T47D (cell line): ENCODE data around the gene NBAS.
"Not testable (repeated sequence)": the region's sequence is repeated elsewhere in the genome, so short reads cannot be mapped to it uniquely, and the experiment has no call there.

Experiments
- DNase-seq, 2 experiments: peaks; one replicate each; pipeline versions ENCODE4 v3.0.0 to v3.0.0-alpha.2; 2011 to 2012; ENCODE audit warnings: low read depth in 1 of 2, low spot score in 1 of 2
- JUND ChIP-seq: IDR thresholded peaks from 2 replicates; pipeline ENCODE4 v1.6.1; 2012; ENCODE audit warnings: low read depth
- in situ Hi-C: cut with HindIII; loops from 2 replicates; pipeline ENCODE4 v1.10.0; 2016; ENCODE audit warnings: low sequenced_read_pairs, low pct_unique_long_range_greater_than_20kb

Gene NBAS

DNA sequence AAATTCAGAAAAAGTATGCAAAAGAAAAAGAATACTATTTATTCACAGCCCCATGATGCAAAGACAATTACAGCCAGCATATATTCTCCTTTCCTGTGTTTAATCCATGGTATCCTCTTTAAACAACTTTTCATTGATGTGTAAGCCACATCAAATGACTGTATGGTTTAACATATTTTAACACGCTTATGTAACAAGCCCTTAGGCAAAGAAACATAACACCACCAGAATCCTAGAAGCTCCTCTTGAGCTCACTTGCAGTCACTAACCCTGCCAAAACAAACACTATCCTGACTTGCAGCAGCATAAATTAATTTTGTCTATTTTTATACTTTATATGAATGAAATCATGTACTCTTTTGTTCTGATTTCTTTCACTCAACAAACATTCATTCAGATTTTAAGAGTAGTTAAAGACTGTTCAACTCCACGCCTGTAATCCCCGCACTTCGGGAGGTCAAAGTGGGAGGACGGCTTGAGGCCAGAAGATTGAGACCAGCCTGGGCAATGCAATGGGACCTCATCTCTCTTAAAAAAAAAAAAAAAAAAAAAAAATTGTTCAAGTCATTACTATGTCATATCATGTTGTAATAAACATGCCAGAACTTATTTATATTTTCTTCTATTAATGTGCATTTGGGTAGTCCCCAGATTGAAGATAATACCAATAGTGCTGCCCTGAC lies 226.3 kb downstream of the NBAS start:
- peak; percentile 4 to 73 for DNase-seq
- in situ Hi-C loops: no loop called here
- no peak for TF ChIP-seq JUND

DNA sequence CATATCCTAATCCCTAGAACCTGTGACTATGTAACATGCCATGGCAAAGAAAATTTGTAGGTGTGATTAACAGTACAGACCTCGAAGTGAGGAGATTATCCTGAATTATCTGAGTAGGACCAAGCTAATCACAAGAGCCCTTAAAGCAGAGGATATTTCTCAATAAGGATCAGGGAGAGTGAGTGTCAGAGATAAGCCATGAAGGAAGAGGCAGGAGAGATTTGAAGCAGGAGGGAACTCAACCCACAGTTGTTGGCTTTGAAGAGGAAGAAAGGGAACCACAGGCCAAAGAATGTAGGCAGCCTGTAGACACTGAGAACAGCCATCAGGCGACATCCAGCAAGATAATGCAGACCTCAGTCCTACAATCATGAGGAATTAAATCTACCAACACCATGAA lies 229.3 kb downstream of the NBAS start:
- in situ Hi-C loops: no loop called here
- no peak for DNase-seq

DNA sequence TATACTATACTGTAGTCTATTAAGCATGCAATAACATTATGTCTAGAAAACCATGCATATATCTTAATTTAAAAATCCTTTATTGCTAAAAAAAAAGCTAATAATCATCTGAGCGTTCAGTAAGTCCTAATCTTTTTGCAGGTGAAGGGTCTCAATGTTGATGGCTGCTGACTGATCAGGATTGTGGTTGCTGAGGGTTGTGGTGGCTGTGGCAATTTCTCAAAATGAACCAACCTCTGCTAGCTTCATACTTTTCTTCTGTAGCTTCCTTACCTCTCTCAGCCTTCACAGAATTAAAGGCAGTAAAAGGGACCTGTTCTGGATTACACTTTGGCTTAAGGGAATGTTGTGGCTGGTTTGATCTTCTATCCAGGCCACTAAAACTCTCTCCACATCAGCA lies 235.8 kb downstream of the NBAS start:
- in situ Hi-C loops: no loop called here
- DNase-seq: no peak
- no peak for TF ChIP-seq JUND

More for the DNA sequence above, 229.3 kb downstream of the NBAS start:
- no peak for TF ChIP-seq JUND

DNA sequence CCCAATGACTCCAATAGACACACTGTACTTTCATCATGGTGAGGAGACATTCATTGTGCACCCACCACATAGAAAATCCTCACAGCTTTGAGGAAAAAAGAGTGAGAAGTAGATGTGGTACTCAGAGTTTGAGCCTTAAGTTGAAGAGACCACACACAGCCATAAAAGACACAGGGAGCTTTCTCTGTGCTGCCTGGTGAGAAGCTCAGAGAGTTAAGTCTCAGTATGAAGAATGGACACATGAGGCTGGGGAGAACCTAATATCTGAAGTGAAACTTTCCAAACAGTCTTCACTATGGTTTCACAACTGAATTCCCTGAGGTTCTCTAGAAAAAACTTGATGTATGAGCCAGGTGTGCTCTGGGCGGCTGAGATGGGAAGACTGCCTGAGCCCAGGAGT lies 237.9 kb downstream of the NBAS start:
- no peak for DNase-seq
- TF ChIP-seq JUND: no peak
- in situ Hi-C loops: no loop called here

DNA sequence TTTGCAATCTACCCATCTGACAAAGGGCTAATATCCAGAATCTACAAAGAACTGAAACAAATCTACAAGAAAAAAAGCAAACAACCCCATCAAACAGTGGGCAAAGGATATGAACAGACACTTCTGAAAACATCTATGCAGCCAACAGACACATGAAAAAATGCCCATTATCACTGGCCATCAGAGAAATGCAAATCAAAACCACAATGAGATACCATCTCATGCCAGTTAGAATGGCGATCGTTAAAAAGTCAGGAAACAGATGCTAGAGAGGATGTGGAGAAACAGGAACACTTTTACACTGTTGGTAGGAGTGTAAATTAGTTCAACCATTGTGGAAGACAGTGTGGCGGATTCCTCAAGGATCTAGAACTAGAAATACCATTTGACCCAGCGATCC lies 239.7 kb downstream of the NBAS start:
- DNase-seq, in situ Hi-C loops: not testable (repeated sequence)

DNA sequence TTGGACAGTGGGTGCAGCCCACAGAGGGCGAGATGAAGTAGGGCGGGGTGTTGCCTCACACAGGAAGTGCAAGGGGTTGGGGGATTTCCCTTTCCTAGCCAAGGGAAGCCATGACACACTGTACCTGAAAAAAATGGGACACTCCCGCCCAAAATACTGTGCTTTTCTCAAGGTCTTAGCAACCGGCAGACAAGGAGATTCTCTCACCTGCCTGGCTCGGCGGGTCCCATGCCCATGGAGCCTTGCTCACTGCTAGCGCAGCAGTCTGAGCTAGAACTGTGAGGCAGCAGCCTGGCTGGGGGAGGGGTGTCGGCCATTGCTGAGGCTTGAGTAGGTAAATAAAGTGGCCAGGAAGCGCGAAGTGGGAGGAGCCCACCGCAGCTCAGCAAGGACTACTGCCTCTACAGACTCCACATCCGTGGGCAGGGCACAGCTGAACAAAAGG lies 244.7 kb downstream of the NBAS start:
- DNase-seq: no peak
- in situ Hi-C loops: no loop called here
- TF ChIP-seq JUND: no peak

DNA sequence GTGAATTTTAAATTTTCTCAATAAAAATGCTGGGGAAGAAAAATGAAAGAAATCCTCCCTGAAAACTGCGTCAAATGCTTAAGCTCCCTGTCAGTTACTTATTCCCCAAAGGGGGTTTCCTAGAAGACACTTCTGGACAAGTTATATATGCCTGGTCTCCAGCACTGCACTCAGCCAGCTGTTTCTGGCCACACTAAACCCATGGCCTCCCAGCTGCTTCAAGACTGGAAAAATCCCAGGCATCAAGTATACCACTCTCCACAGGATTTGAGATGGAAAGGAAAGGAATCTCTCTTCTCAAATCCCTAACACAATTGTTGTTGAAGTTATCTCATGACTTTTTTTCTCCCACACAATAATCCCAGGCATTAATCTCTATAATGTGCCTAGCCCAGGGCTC lies 245.7 kb downstream of the NBAS start:
- in situ Hi-C loops: no loop called here
- DNase-seq: no peak
- TF ChIP-seq JUND: no peak

DNA sequence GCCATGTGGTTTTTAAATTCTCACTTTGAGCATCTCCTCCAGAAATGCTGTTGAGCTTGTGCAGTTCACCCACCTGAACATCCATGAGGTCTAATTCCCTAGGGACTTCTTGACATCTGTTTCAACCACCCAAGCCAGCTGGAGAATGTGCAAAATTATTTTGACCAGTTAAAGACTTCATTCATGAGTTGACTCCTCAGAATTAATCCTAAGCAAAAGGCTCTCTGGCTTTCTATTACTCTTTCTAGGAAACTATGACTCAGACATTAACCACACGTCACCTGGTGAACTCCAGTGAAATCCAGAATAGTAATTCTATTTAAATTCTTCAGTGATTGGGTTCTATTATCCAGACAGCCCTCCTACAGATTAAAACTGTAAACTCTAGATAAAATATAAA lies 247.5 kb downstream of the NBAS start:
- TF ChIP-seq JUND: no peak
- in situ Hi-C loops: no loop called here
- no peak for DNase-seq

DNA sequence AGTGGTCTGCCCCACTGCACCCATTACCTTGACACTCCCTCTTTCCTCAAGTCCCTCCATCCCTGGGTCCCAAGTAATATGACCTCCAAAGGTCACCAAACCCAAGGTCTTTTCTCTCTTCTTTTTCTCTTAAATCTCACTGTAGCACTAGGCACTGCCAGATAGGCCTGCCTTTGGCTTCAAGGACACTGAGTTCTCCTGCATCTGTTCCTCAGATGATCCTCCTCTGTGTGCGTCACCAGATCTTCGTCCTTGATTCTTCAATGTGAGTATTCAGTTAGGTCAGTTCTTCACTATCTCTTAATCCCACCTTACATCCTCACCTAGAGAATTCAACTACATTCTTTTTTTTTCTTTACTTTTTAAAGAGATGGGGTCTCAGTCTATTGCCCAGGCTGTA lies 249.2 kb downstream of the NBAS start:
- no peak for DNase-seq

DNA sequence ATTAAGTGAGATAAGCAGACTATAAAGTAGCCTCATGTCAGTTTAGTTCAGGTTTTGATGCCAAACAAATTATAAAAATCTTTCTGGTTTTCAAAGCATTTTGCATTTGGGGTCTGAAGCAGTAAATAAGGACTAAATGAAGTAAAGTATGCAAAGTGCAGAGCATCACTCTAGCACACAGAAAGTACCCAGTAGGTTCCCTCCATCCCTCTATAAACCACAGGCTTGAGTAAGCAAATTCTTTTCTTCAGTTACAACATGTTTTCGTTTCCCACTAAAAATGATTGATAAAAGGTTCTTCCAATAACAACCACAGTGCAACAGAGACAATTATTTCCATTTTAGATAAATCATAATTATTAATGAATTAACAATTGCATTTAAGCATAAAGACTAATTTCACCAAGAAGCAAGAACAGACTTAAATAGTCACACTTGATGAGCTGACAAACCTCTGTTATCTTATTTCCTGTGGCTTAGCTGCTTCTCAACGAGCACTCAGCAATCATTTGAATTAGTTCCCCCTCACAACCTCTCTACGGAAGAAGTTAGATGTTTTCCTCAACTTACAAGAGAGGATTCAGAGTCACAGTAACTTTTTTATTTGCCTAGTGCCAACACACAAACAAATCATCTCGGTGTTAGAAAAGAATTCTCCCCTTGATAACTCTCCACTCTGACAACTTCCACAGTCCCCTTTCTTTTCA lies 249.8 kb downstream of the NBAS start:
- no peak for TF ChIP-seq JUND
- in situ Hi-C loops: no loop called here
- DNase-seq: no peak

More for the DNA sequence above, 249.2 kb downstream of the NBAS start:
- no peak for TF ChIP-seq JUND
- in situ Hi-C loops: no loop called here

DNA sequence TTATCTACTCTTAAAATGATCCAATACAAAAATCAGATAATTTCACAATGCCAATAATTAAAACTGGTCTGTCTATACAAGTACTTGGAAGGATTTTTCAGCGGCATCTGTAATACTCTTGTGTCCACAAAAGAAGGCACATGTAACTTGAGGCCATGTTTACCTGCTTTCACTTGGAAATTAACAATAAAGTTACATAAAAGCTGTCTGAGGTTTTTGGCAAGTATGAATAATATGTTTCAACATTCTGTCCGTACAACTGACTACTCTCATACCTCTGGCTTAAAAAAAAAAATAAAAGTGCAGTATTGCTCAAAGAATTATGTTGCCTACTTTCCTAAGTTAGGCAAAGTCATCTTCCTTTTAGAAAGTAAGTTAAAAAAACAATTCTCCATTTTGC lies 253.6 kb downstream of the NBAS start:
- no peak for TF ChIP-seq JUND
- in situ Hi-C loops: no loop called here
- peak in 1 of 2 experiments; percentile 18 for DNase-seq

DNA sequence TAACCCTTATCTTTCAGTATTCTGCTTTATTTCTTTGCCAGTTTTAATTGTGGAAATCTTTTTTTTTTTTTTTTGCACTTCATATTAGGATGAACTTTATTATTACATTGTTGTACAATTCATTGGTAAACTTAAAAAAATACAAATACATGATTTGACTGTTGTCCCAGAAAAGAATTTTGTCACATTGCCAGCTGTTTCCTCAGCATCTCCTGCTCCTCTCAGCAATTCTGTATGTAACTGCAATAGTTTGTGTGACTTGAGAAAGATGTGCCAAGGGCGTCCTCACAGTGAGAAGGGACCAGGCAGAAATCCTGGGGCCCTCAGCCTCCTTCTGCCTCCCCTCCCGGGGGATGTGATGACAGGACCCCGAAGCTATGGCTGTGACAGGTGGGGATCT lies 254.4 kb downstream of the NBAS start:
- in situ Hi-C loops: no loop called here
- no peak for DNase-seq
- no peak for TF ChIP-seq JUND

DNA sequence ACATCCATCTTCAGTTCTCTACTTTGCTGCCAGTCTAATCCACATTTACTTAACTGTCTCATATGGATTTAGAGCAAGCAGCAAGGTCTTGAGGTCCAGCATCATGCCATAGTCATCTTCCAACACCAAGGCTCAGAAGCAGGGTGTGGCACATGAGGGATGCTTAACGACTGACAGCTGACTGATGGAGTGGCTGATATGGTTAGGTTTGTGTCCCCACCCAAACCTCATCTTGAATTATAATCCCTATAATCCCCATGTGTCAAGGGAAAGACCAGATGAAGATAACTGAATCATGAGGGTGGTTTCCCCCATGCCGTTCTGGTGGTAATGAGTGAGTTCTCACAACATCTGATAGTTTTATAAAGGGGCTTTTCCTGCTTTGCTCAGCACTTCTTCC lies 257.3 kb downstream of the NBAS start:
- DNase-seq: no peak
- in situ Hi-C loops: no loop called here
- TF ChIP-seq JUND: no peak
